ENCODE measurements around the gene EMC9.

The EMC9 gene

DNA sequence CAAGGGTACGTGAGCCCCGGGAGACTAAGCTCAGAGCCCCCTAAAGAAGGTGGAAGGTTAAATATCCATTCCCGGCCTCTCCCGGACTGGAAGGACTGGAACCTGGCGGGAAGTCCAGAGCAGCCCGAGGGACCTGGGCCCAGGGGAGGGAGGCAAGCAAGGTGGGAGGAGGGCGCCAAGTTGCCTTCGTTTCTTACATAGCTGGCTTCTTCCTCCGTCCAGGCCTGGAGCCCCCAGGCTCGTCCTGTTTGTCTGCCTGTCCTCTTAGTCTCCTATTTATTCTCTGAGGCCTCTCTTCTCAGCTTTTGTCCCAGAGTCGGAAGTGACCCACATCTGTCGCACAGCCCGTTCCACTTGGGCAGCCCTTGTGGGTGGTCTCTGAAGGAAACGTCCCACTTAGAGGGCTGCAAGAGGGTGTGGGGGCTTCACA lies 46.5 kb downstream of the EMC9 start:
- Histone ChIP-seq H3K4me3 (ENCODE audit: low read depth, low read length) (peak overlapping the region; percentile 95), H3K4me1 (peaks cover 23% of the 10 kb centered on the region), H3K9me3 (ENCODE audit: control insufficient read depth, low read length) (no peaks in the 10 kb centered on the region), H2AFZ (peak overlapping the region; percentile 93), H3K27ac (peak overlapping the region; percentile 98), H3K79me2 (peaks cover 11% of the 10 kb centered on the region), H3K36me3 (ENCODE audit: control insufficient read depth, insufficient read depth, low read length) (no peaks in the 10 kb centered on the region), H3K27me3 (ENCODE audit: control insufficient read depth, insufficient read depth, low read length) (no peaks in the 10 kb centered on the region), H3K9ac (peak overlapping the region; percentile 88), H3K4me2 (ENCODE audit: low read length) (peak overlapping the region; percentile 100)
- TF ChIP-seq, protein P1, sequence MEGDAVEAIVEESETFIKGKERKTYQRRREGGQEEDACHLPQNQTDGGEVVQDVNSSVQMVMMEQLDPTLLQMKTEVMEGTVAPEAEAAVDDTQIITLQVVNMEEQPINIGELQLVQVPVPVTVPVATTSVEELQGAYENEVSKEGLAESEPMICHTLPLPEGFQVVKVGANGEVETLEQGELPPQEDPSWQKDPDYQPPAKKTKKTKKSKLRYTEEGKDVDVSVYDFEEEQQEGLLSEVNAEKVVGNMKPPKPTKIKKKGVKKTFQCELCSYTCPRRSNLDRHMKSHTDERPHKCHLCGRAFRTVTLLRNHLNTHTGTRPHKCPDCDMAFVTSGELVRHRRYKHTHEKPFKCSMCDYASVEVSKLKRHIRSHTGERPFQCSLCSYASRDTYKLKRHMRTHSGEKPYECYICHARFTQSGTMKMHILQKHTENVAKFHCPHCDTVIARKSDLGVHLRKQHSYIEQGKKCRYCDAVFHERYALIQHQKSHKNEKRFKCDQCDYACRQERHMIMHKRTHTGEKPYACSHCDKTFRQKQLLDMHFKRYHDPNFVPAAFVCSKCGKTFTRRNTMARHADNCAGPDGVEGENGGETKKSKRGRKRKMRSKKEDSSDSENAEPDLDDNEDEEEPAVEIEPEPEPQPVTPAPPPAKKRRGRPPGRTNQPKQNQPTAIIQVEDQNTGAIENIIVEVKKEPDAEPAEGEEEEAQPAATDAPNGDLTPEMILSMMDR (IDR thresholded peaks at IDR 0.05), result no peak

DNA sequence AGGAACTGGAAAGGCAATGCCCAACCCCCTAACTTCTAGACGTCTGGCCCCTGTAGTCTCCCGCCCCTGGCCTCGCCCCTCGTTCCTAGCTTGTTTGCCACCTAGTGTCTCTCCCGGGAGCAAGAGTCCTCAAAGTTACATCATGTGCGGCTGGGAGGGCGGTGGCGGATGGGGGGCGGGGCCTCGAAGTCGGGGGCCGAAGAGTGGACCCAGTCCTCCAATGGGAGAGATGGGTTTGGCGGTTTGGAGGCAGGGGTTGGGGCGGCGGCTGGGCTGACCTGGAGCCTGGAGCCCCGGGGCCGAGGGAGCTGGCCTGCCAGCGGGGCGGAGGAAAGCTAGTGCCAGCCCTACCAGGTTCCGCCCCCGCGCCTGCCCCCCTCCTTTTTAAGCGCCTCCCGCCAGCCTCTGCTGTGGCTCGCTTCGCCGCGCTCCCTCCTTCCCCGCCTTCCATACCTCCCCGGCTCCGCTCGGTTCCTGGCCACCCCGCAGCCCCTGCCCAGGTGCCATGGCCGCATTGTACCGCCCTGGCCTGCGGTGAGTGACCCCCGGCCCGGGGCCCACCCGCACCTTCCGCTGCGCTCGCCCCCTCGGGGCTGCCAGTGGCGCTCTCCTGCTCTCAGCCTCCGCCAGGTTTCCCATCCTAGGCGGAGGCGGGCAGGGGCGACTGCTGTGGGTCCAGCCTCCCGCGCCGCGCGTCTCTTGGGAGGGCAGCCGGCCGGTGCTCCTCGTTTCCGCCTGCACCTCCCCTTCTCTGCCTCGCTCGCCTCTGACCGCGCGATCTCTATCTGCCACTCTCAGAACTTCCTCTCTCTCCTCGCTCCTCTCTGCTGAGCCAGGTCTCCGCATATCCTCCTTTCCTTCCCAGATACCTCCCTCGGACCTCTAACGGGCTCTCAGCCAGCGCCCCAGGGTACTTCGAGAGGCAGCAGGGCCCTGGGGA lies 47.2 kb downstream of the EMC9 start, which contains the start of gene PCK2:
PCK2 (plus strand) TSS at position 411 of the 940 bp plus-strand sequence; CDS start at position 506, 95 bp downstream.
- Histone ChIP-seq H3K9ac (peak within 1 kb of the TSS; percentile 88), H3K27me3 (ENCODE audit: control insufficient read depth, insufficient read depth, low read length) (no peaks in the 10 kb centered on the region), H3K36me3 (ENCODE audit: control insufficient read depth, insufficient read depth, low read length) (no peaks in the 10 kb centered on the region), H3K4me1 (peaks cover 22% of the 10 kb centered on the region), H3K4me2 (ENCODE audit: low read length) (peak within 1 kb of the TSS; percentile 100), H3K27ac (peak within 1 kb of the TSS; percentile 98), H2AFZ (peak within 1 kb of the TSS; percentile 93), H3K4me3 (ENCODE audit: low read depth, low read length) (peak within 1 kb of the TSS; percentile 95), H3K9me3 (ENCODE audit: control insufficient read depth, low read length) (no peaks in the 10 kb centered on the region), H3K79me2 (peaks cover 11% of the 10 kb centered on the region)
- TF ChIP-seq, protein P1 (IDR thresholded peaks at IDR 0.05), result peak; percentile 14

DNA sequence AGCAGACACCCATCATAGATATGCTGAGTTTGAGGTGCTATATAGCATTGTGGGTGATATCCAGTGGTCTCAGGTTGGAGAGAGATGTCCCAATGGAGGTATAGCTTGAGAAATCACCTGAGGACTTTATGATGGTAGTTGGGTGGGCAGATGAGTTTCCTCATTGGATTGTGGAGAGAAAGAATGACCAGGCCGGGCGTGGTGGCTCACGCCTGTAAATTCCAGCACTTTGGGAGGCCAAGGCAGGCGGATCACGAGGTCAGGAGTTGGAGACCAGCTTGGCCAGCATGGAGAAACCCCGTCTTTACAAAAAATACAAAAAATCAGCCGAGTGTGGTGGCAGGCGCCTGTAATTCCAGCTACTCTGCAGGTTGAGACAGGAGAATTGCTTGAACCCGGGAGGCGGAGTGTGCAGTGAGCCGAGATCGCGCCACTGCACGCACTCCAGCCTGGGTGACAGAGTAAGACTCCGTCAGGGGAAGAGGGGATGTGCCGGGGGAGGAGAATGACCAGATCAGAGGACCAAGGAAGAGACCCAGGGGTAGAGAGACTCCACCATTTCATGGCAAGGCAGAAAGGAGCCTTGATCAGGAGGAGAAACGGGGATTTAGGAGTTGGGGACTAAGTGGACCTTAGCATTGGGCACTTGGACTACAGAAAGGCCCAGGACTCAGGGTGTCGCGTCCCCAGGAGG lies 48.0 kb downstream of the EMC9 start:
- Histone ChIP-seq H3K4me2 (ENCODE audit: low read length) (peak overlapping the region; percentile 100), H3K36me3 (ENCODE audit: control insufficient read depth, insufficient read depth, low read length) (no peaks in the 10 kb centered on the region), H2AFZ (peak overlapping the region; percentile 93), H3K27ac (peak overlapping the region; percentile 98), H3K9me3 (ENCODE audit: control insufficient read depth, low read length) (no peaks in the 10 kb centered on the region), H3K4me1 (peaks cover 16% of the 10 kb centered on the region), H3K4me3 (ENCODE audit: low read depth, low read length) (no peak overlapping the region), H3K27me3 (ENCODE audit: control insufficient read depth, insufficient read depth, low read length) (no peaks in the 10 kb centered on the region), H3K79me2 (peaks cover 11% of the 10 kb centered on the region), H3K9ac (no peak overlapping the region)
- TF ChIP-seq, protein P1 (IDR thresholded peaks at IDR 0.05), result no peak

DNA sequence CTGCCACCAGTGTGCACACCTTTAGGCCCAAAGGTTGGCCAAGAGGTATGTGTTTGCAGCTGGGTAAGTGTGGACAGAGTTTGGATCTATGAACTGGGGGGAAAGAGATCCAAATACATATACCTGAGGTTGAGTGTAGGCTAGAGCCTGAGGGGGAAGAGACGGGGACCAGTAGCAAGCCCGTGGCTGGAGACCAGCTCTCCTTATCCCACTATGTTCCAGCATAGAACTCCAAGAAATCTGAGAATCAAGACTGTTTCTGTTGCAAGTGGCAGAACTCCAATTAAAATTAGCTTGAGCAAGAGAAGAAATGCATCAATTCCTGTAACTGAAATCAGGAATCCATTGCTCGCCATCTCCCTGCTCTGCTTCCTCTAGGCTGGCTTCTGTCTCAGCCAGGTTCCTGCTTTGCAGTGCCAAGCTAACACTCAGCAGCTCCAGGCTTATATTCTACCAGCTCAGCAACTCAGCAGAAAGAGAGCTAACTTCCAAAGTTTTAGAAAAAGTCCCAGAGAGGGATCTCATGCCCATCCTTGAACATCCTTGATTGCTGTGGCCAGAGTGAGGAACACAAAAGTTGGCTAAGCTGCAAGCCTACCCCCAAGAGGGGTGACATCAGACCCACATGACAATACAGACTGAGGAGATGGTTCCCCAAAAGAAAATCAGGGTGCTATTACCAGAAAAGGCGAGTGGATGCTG lies 48.7 kb downstream of the EMC9 start:
- H3K4me3 ChIP-seq (ENCODE audit: low read depth, low read length), result no peak overlapping the region
- H3K79me2 ChIP-seq, result peaks cover 8% of the 10 kb centered on the region
- H3K4me2 ChIP-seq (ENCODE audit: low read length), result no peak overlapping the region
- no peaks in the 10 kb centered on the region for H3K36me3 ChIP-seq (ENCODE audit: control insufficient read depth, insufficient read depth, low read length)
- H2AFZ ChIP-seq, result no peak overlapping the region
- H3K9ac ChIP-seq, result no peak overlapping the region
- peak overlapping the region; percentile 7 for H3K27ac ChIP-seq
- no peaks in the 10 kb centered on the region for H3K9me3 ChIP-seq (ENCODE audit: control insufficient read depth, low read length)
- peaks cover 15% of the 10 kb centered on the region for H3K4me1 ChIP-seq
- no peaks in the 10 kb centered on the region for H3K27me3 ChIP-seq (ENCODE audit: control insufficient read depth, insufficient read depth, low read length)
- TF ChIP-seq, protein P1 (IDR thresholded peaks at IDR 0.05), result no peak
